ENCODE results near the gene RPUSD4.
A peak's percentile ranks its signal among the peaks of the same experiment; 100 is the strongest.

Gene RPUSD4

DNA sequence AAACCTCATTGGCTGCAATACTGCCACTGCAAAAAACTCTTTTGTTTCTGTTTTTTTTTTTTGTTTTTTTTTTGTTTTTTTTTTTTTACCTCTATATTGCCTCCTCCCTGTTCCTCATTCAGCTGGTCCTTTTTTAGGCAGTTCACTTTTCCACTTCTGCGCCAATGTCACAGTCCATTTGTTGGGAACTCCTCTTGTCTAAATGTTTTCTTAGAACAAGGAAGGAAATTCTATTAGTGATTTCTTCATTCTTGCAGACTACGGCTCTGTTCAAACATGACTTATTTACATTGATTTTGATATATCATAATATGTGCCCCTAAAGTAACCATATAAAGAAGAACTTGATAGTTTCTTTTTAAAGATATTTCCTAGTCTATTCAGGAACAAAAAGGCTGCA is 3.0 kb upstream of the RPUSD4 start:
- Histone ChIP-seq H3K36me3 (ENCODE audit: control insufficient read depth, insufficient read depth, low read length) (no peaks in the 10 kb centered on the region), H3K4me1 (ENCODE audit: control insufficient read depth, insufficient read depth, low read length) (peaks cover 9% of the 10 kb centered on the region), H3K4me3 (ENCODE audit: insufficient read depth, low read depth, low read length) (no peak overlapping the region), H3K27ac (ENCODE audit: insufficient read depth, low read depth, low read length, poor library complexity, severe bottlenecking) (no peak overlapping the region), H3K27me3 (ENCODE audit: control insufficient read depth, insufficient read depth, low read length, poor library complexity, severe bottlenecking) (no peaks in the 10 kb centered on the region), H3K9me3 (ENCODE audit: control insufficient read depth, low read length) (no peaks in the 10 kb centered on the region)
- WGBS, 2 experiments: 95 to 100% methylated on average over 1 of the region's 2 CpGs

DNA sequence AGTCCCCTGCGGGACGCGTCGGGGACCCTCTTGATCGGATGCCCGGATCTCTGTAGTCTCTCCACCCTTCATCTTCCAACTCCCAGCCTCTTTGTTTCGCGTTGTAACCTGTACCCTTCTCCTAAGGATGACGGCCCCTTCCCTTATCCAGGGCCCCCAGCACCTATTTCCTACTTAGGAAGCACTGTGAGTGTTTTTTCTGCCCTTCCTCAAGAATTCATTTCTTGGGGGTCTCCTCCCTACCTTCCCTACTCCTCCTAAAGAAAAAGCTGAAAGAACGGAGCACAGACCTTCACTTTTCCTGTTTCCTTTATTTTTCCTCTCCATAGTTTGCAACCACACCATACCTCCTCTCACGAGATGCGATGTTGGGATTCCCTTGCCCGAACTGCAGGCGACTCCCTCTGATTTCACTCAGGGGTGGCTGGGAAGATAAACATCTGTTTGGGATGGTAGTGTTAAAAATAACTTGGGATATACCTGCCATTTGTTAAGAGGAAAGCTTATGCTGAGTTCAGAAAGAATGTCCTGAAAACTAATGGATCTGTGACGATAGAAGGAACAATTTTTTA is 725 bp upstream of the RPUSD4 start:
- Histone ChIP-seq H3K27me3 (ENCODE audit: control insufficient read depth, insufficient read depth, low read length, poor library complexity, severe bottlenecking) (no peaks in the 10 kb centered on the region), H3K4me1 (ENCODE audit: control insufficient read depth, insufficient read depth, low read length) (peaks cover 9% of the 10 kb centered on the region), H3K27ac (ENCODE audit: insufficient read depth, low read depth, low read length, poor library complexity, severe bottlenecking) (no peak overlapping the region), H3K36me3 (ENCODE audit: control insufficient read depth, insufficient read depth, low read length) (no peaks in the 10 kb centered on the region), H3K4me3 (ENCODE audit: insufficient read depth, low read depth, low read length) (peak overlapping the region; percentile 99), H3K9me3 (ENCODE audit: control insufficient read depth, low read length) (no peaks in the 10 kb centered on the region)
- WGBS, 2 experiments: 3% methylated on average over 15 of the region's 15 CpGs

DNA sequence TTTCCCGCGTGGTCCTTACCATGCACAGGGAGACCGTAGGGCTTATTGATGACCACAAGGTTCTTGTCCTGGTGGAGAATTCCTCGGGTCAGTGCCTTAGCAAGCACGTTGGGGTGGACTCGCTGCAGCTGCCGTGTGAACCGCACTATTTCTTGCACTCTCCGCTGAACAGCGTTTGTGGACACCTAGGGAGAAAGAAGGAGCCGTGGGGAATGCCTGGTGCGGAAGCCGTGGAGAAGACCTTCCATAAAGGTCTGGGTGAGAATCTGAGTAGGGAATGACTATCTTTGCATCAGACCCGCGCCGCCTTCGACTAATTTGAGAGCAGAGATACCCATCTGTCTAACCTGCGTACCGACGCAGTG is 597 bp downstream of the RPUSD4 start:
- H3K36me3 ChIP-seq (ENCODE audit: control insufficient read depth, insufficient read depth, low read length): peaks cover 9% of the 10 kb centered on the region
- WGBS, 2 experiments: 6% methylated on average over 20 of the region's 20 CpGs
- H3K9me3 ChIP-seq (ENCODE audit: control insufficient read depth, low read length): no peaks in the 10 kb centered on the region
- H3K27ac ChIP-seq (ENCODE audit: insufficient read depth, low read depth, low read length, poor library complexity, severe bottlenecking): peak overlapping the region; percentile 23
- H3K4me3 ChIP-seq (ENCODE audit: insufficient read depth, low read depth, low read length): peak overlapping the region; percentile 99
- peaks cover 9% of the 10 kb centered on the region for H3K4me1 ChIP-seq (ENCODE audit: control insufficient read depth, insufficient read depth, low read length)
- no peaks in the 10 kb centered on the region for H3K27me3 ChIP-seq (ENCODE audit: control insufficient read depth, insufficient read depth, low read length, poor library complexity, severe bottlenecking)

DNA sequence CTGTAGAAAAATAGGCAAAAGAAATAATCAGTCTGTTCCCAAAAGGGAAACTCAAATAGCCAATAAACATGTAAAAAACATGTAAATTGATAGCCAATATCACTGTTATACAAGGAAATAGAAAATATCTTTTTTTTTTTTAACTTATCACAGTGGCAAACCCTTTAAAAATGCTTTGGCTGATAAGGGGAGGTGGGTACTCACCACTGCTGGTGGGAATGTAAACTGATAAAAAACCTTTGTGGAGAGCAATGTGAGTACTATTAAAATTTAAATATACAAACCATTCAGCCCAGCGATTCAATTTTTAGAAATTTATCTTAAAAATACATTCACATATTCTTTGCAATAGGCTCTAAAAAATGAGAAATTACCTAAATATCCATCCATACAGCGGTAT is 3.6 kb downstream of the RPUSD4 start:
- no peak overlapping the region for H3K4me3 ChIP-seq (ENCODE audit: insufficient read depth, low read depth, low read length)
- H3K9me3 ChIP-seq (ENCODE audit: control insufficient read depth, low read length): no peaks in the 10 kb centered on the region
- 91 to 92% methylated on average over 2 of the region's 2 CpGs for WGBS, 2 experiments
- peaks cover 9% of the 10 kb centered on the region for H3K4me1 ChIP-seq (ENCODE audit: control insufficient read depth, insufficient read depth, low read length)
- H3K27ac ChIP-seq (ENCODE audit: insufficient read depth, low read depth, low read length, poor library complexity, severe bottlenecking): no peak overlapping the region
- no peaks in the 10 kb centered on the region for H3K27me3 ChIP-seq (ENCODE audit: control insufficient read depth, insufficient read depth, low read length, poor library complexity, severe bottlenecking)
- H3K36me3 ChIP-seq (ENCODE audit: control insufficient read depth, insufficient read depth, low read length): peaks cover 36% of the 10 kb centered on the region

DNA sequence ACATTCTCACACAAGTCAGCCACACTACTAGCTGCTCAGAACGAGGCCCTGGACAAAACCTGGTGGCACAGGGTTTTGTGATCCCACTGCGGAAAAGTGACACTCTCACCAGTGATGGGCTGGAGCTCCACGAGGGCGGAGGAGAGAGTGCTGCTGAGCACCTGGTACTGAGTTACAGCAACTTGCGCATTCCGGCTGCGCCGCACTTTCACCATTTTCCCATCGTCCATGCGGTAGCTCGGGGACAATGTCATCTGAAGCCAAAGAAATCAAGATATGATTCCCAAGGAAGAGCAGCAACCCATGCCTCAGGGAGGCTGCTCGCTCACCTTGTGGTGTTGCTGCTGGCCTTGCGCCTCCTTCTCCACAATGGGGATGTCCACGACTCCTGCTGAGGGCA is 6.1 kb downstream of the RPUSD4 start:
- Histone ChIP-seq H3K9me3 (ENCODE audit: control insufficient read depth, low read length) (no peaks in the 10 kb centered on the region), H3K27ac (ENCODE audit: insufficient read depth, low read depth, low read length, poor library complexity, severe bottlenecking) (no peak overlapping the region), H3K27me3 (ENCODE audit: control insufficient read depth, insufficient read depth, low read length, poor library complexity, severe bottlenecking) (no peaks in the 10 kb centered on the region), H3K36me3 (ENCODE audit: control insufficient read depth, insufficient read depth, low read length) (peaks cover 56% of the 10 kb centered on the region), H3K4me3 (ENCODE audit: insufficient read depth, low read depth, low read length) (no peak overlapping the region), H3K4me1 (ENCODE audit: control insufficient read depth, insufficient read depth, low read length) (peaks cover under 1% of the 10 kb centered on the region)
- WGBS, 2 experiments: 96 to 97% methylated on average over 14 of the region's 14 CpGs

DNA sequence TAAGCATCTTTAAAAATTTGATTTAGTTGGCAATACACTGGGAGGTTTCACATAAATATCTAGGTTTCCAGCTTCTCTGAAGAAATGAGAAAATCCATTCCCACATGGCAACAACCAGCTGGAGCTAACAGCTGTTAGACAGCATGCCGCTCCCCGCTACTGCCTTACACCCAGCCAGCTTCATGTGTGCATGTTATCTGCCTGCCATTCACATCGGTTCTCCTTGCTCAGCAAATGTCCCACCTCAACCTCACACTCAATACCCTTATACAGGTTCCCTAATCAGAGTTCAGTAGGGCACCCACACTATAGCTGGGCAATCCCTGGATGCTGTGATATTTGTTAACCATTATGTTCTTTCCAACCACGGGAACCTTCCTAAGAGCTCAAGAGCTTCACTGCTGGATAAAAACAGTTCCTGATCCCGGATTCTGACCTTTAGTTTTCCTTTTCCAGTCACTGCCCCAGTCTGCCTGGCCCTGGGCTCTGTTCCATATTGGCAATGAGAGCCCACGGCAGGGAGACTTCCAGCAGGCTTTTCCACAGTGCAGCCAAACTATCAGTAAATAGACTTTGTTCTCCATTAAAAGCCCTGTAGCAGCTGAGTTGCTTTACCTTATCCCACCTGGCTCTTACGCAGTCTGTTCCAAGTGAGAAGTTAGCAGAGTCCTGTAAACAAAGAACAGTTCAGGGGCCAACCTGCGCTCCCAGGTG is 8.6 kb downstream of the RPUSD4 start:
- H3K27me3 ChIP-seq (ENCODE audit: control insufficient read depth, insufficient read depth, low read length, poor library complexity, severe bottlenecking): no peaks in the 10 kb centered on the region
- peaks cover 76% of the 10 kb centered on the region for H3K36me3 ChIP-seq (ENCODE audit: control insufficient read depth, insufficient read depth, low read length)
- H3K9me3 ChIP-seq (ENCODE audit: control insufficient read depth, low read length): no peaks in the 10 kb centered on the region
- no peak overlapping the region for H3K27ac ChIP-seq (ENCODE audit: insufficient read depth, low read depth, low read length, poor library complexity, severe bottlenecking)
- WGBS, 2 experiments: 83 to 84% methylated on average over 8 of the region's 8 CpGs
- no peak overlapping the region for H3K4me3 ChIP-seq (ENCODE audit: insufficient read depth, low read depth, low read length)
- H3K4me1 ChIP-seq (ENCODE audit: control insufficient read depth, insufficient read depth, low read length): no peaks in the 10 kb centered on the region

DNA sequence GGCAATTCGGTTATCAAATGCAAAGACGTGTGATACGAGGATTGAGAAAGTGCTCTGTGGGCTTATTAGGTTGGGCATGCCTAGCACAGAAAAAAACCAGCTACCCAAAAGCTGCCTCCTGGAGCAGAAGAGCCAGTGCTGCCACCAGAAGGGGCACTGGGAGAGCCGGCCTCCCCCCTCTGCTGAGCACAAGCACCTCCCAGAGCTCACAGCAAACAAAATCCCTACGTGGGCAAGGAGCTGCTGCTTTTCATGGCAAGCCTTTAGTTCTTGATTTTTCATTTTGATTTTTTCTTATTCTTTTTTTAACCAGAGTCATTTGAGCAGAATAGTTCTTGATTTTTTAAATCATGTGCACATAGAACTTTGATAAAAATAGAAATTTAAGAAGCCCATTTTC is 12.8 kb downstream of the RPUSD4 start:
- H3K4me3 ChIP-seq (ENCODE audit: insufficient read depth, low read depth, low read length): no peak overlapping the region
- WGBS, 2 experiments: 93 to 96% methylated on average over 5 of the region's 5 CpGs
- no peaks in the 10 kb centered on the region for H3K9me3 ChIP-seq (ENCODE audit: control insufficient read depth, low read length)
- H3K27ac ChIP-seq (ENCODE audit: insufficient read depth, low read depth, low read length, poor library complexity, severe bottlenecking): no peak overlapping the region
- no peaks in the 10 kb centered on the region for H3K27me3 ChIP-seq (ENCODE audit: control insufficient read depth, insufficient read depth, low read length, poor library complexity, severe bottlenecking)
- no peaks in the 10 kb centered on the region for H3K4me1 ChIP-seq (ENCODE audit: control insufficient read depth, insufficient read depth, low read length)
- peaks cover 72% of the 10 kb centered on the region for H3K36me3 ChIP-seq (ENCODE audit: control insufficient read depth, insufficient read depth, low read length)

DNA sequence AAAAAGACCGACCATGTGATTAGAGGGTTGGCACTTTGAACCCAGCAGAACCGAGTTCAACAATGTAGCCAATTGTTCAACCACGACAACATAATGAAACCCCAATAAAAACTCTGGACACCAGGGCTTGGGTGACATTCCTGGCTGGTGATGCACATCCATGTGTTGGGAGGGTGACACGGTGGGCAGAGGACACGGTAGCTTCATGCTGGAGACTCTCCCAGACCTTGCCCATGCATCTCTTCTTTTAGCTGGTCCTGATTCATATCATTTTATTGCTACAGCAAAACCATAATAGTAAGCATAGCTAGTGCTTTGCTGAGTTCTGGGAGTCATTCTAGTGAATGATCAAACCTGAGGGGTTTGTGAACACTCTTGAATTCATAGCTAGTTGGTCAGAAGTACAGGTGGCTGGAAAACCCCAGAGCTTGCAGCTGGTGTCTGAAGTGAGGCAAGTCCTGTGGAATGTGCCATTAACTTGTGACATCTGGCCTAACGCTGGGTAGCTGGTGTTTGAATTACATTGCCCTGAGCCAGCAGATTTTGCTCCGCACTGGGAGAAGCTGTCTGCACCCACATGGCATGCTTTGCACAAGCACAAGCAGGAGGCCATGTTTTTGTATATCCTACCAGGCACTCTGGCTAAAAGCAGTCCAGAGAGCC is 14.0 kb downstream of the RPUSD4 start:
- no peak overlapping the region for H3K4me3 ChIP-seq (ENCODE audit: insufficient read depth, low read depth, low read length)
- no peak overlapping the region for H3K27ac ChIP-seq (ENCODE audit: insufficient read depth, low read depth, low read length, poor library complexity, severe bottlenecking)

DNA sequence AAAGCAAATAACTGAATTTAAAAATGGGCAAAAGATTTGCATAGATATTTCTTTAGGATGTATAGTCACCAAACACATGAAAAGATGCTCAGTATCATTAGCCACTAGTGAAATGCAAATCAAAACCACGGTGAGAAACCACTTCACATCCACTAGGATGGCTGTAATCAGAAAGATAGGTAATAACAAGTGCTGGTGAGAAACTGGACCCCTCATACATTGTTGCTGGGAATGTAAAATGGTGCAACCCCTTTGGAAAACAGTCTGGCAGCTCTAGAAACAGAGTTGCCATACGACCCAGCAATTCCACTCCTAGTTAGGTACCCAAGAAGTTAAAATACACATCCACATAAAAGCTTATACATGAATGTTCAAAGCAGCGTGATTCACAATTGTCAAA is 16.3 kb downstream of the RPUSD4 start:
- no peak overlapping the region for H3K4me3 ChIP-seq (ENCODE audit: insufficient read depth, low read depth, low read length)
- no peaks in the 10 kb centered on the region for H3K27me3 ChIP-seq (ENCODE audit: control insufficient read depth, insufficient read depth, low read length, poor library complexity, severe bottlenecking)
- no peaks in the 10 kb centered on the region for H3K4me1 ChIP-seq (ENCODE audit: control insufficient read depth, insufficient read depth, low read length)
- H3K36me3 ChIP-seq (ENCODE audit: control insufficient read depth, insufficient read depth, low read length): peaks cover 47% of the 10 kb centered on the region
- WGBS, 2 experiments: 90 to 96% methylated on average over 3 of the region's 3 CpGs
- H3K27ac ChIP-seq (ENCODE audit: insufficient read depth, low read depth, low read length, poor library complexity, severe bottlenecking): no peak overlapping the region
- no peaks in the 10 kb centered on the region for H3K9me3 ChIP-seq (ENCODE audit: control insufficient read depth, low read length)

More for the DNA sequence above, 14.0 kb downstream of the RPUSD4 start:
- Histone ChIP-seq H3K27me3 (ENCODE audit: control insufficient read depth, insufficient read depth, low read length, poor library complexity, severe bottlenecking) (no peaks in the 10 kb centered on the region), H3K9me3 (ENCODE audit: control insufficient read depth, low read length) (no peaks in the 10 kb centered on the region), H3K36me3 (ENCODE audit: control insufficient read depth, insufficient read depth, low read length) (peaks cover 60% of the 10 kb centered on the region), H3K4me1 (ENCODE audit: control insufficient read depth, insufficient read depth, low read length) (no peaks in the 10 kb centered on the region)
- 98% methylated on average over 7 of the region's 7 CpGs for WGBS, 2 experiments

DNA sequence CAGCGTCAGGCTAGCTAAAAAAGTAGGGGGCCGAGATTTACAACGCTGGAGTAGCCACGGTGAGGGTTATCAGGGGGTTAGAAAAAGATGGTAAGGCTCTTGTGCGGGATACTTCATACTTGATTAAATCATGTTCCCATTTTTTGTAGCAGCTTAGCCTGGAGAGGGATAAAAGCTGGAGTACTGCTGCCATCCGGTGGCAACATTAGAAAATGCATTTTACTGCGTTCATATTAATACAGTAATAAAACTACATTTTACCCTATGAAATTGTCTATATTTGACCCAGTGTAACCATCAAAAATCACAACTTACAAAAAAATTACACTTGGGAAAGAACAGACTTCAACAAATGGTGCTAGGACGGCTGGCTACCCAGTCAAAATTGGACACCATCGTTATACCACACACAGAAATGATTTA is 17.3 kb downstream of the RPUSD4 start:
- H3K36me3 ChIP-seq (ENCODE audit: control insufficient read depth, insufficient read depth, low read length): peaks cover 39% of the 10 kb centered on the region
- WGBS, 2 experiments: 77 to 79% methylated on average over 8 to 9 of the region's 9 CpGs
- no peaks in the 10 kb centered on the region for H3K9me3 ChIP-seq (ENCODE audit: control insufficient read depth, low read length)
- H3K4me3 ChIP-seq (ENCODE audit: insufficient read depth, low read depth, low read length): no peak overlapping the region
- no peaks in the 10 kb centered on the region for H3K4me1 ChIP-seq (ENCODE audit: control insufficient read depth, insufficient read depth, low read length)
- no peak overlapping the region for H3K27ac ChIP-seq (ENCODE audit: insufficient read depth, low read depth, low read length, poor library complexity, severe bottlenecking)
- H3K27me3 ChIP-seq (ENCODE audit: control insufficient read depth, insufficient read depth, low read length, poor library complexity, severe bottlenecking): no peaks in the 10 kb centered on the region
